H1 (cell line): ENCODE results near the gene WIPI1. TPM values are rescaled to one million over a fixed set of nuclear protein-coding genes. Genes with fewer than 3 reads are reported as not detected.

Source experiments
- CTCF ChIA-PET: fragments of 300-600 bp; sonication (Branson Sonifier 250); formaldehyde crosslinking; loops from one replicate; lab custom pipeline; 2021; ENCODE audit not compliant: partially characterized antibody; lab: Charles Lee
- POLR2A ChIA-PET: fragments of 300-600 bp; sonication (Branson Sonifier 250); formaldehyde crosslinking; loops from one replicate; lab custom pipeline; 2021; ENCODE audit warnings: inconsistent platforms; ENCODE audit not compliant: partially characterized antibody; lab: Charles Lee
- DNase-seq, 2 experiments: peaks; one replicate each; pipeline versions ENCODE4 v3.0.0 to v3.0.0-alpha.2; 2010 to 2022; ENCODE audit warnings: low spot score in 2 of 2, low read depth in 1 of 2, mixed read lengths in 1 of 2
- FAIRE-seq: peaks from 2 replicates; lab custom pipeline; 2011; peaks lifted over from hg19 to GRCh38; lab: Jason Lieb, UNC
- H2AFZ ChIP-seq: 2 replicates; pipeline ENCODE4 v1.8.1; 2012; ENCODE audit warnings: low read length, inconsistent platforms
- H2AK5ac ChIP-seq: 2 replicates; pipeline ENCODE4 v1.6.1; 2013; ENCODE audit warnings: low read depth, low read length
- H2BK120ac ChIP-seq: replicated peaks from 2 replicates; pipeline ENCODE3; 2013; ENCODE audit warnings: low read depth, low read length, inconsistent platforms
- H2BK12ac ChIP-seq: 2 replicates; pipeline ENCODE4 v1.6.1; 2013; ENCODE audit warnings: low read depth, low read length
- H2BK15ac ChIP-seq: 2 replicates; pipeline ENCODE4 v1.6.1; 2013; ENCODE audit warnings: low read length
- H2BK20ac ChIP-seq: 2 replicates; pipeline ENCODE4 v1.6.1; 2013; ENCODE audit warnings: low read length
- H2BK5ac ChIP-seq: 2 replicates; pipeline ENCODE4 v1.6.1; 2013; ENCODE audit warnings: low read depth, low read length
- H3K14ac ChIP-seq: 2 replicates; pipeline ENCODE4 v1.6.1; 2013; ENCODE audit warnings: inconsistent platforms; ENCODE audit not compliant: insufficient read length
- H3K18ac ChIP-seq: 2 replicates; pipeline ENCODE4 v1.6.1; 2013; ENCODE audit warnings: low read length; ENCODE audit errors: extremely low read depth
- H3K23ac ChIP-seq: 2 replicates; pipeline ENCODE4 v1.6.1; 2013; ENCODE audit warnings: inconsistent platforms; ENCODE audit not compliant: insufficient read length
- H3K23me2 ChIP-seq: 2 replicates; pipeline ENCODE4 v1.6.1; 2013; ENCODE audit warnings: low read depth, low read length
- H3K27ac ChIP-seq: 2 replicates; pipeline ENCODE4 v1.6.1; 2011; ENCODE audit warnings: low read depth, low read length, inconsistent platforms
- H3K27me3 ChIP-seq, 4 experiments: replicated peaks in 1 of 4; 1 replicate in 1 of 4; 2 replicates in 3 of 4; pipeline versions ENCODE4 v1.6.1 to v1.8.1; 2011 to 2013; ENCODE audit warnings: low read length in 3 of 4, mild to moderate bottlenecking in 3 of 4, inconsistent platforms in 2 of 4, mixed read lengths in 2 of 4, moderate library complexity in 1 of 4; ENCODE audit not compliant: control insufficient read depth in 3 of 4, insufficient read depth in 3 of 4; ENCODE audit errors: extremely low read depth in 1 of 4
- H3K36me3 ChIP-seq, 4 experiments: 2 replicates each; pipeline versions ENCODE4 v1.6.1 to v1.8.1; 2011 to 2013; ENCODE audit warnings: mild to moderate bottlenecking in 4 of 4, low read length in 3 of 4, moderate library complexity in 2 of 4, control low read depth in 1 of 4, inconsistent platforms in 1 of 4; ENCODE audit not compliant: insufficient read depth in 4 of 4, control insufficient read depth in 2 of 4
- H3K4ac ChIP-seq: replicated peaks from 2 replicates; pipeline ENCODE3; 2013; ENCODE audit warnings: low read length, low read depth, mixed read lengths, inconsistent platforms; ENCODE audit not compliant: insufficient read length
- H3K4me1 ChIP-seq, 4 experiments: replicated peaks in 1 of 4; 1 replicate in 1 of 4; 2 replicates in 3 of 4; pipeline versions ENCODE4 v1.6.1 to v1.8.1; 2011 to 2013; ENCODE audit warnings: low read length in 3 of 4, inconsistent platforms in 2 of 4, mixed read lengths in 1 of 4; ENCODE audit not compliant: insufficient read depth in 4 of 4, control insufficient read depth in 3 of 4
- H3K4me2 ChIP-seq, 2 experiments: 2 replicates each; pipeline versions ENCODE4 v1.6.1 to v1.8.1; 2011 to 2013; ENCODE audit warnings: low read depth in 2 of 2, low read length in 2 of 2, control low read depth in 1 of 2, inconsistent platforms in 1 of 2, mild to moderate bottlenecking in 1 of 2; ENCODE audit not compliant: insufficient read depth in 1 of 2
- H3K4me3 ChIP-seq, 4 experiments: fragments of 200-600, 300-600 bp in 1 of 4; sonication (generic), shearing (Covaris generic), sonication (Bioruptor Twin) in 1 of 4; 2 replicates each; pipeline versions ENCODE4 v1.5.1 to v1.8.1; 2011 to 2016; ENCODE audit warnings: low read length in 4 of 4, low read depth in 3 of 4, control low read depth in 2 of 4, inconsistent platforms in 2 of 4, mild to moderate bottlenecking in 2 of 4, mixed read lengths in 1 of 4, moderate library complexity in 1 of 4; ENCODE audit not compliant: insufficient read depth in 2 of 4; ENCODE audit errors: extremely low read depth in 1 of 4
- H3K56ac ChIP-seq: replicated peaks from 2 replicates; pipeline ENCODE3; 2013; ENCODE audit warnings: low read depth, mild to moderate bottlenecking, mixed read lengths, low read length, inconsistent platforms; ENCODE audit not compliant: insufficient read length
- H3K79me1 ChIP-seq: 2 replicates; pipeline ENCODE4 v1.6.1; 2013; ENCODE audit warnings: low read depth, low read length, control low read depth
- H3K79me2 ChIP-seq, 2 experiments: 2 replicates each; pipeline versions ENCODE4 v1.6.1 to v1.8.1; 2012 to 2013; ENCODE audit warnings: low read length in 2 of 2, mild to moderate bottlenecking in 2 of 2, inconsistent platforms in 1 of 2; ENCODE audit not compliant: insufficient read depth in 2 of 2, control insufficient read depth in 1 of 2
- H3K9ac ChIP-seq, 4 experiments: replicated peaks in 1 of 4; 1 replicate in 1 of 4; 2 replicates in 3 of 4; pipeline versions ENCODE4 v1.6.1 to v1.8.1; 2011 to 2013; ENCODE audit warnings: low read depth in 3 of 4, low read length in 3 of 4, control low read depth in 2 of 4, mild to moderate bottlenecking in 2 of 4, moderate library complexity in 2 of 4, inconsistent platforms in 1 of 4; ENCODE audit errors: extremely low read depth in 1 of 4
- H3K9me3 ChIP-seq, 2 experiments: 2 replicates each; pipeline versions ENCODE4 v1.6.1 to v1.8.1; 2012 to 2013; ENCODE audit warnings: mild to moderate bottlenecking in 2 of 2, moderate library complexity in 2 of 2, control low read depth in 1 of 2, inconsistent platforms in 1 of 2, low read depth in 1 of 2, low read length in 1 of 2, mixed read lengths in 1 of 2; ENCODE audit not compliant: insufficient read depth in 2 of 2
- H4K20me1 ChIP-seq, 2 experiments: replicated peaks in 1 of 2; 2 replicates each; pipeline versions ENCODE3 to v1.8.1; 2011 to 2013; ENCODE audit warnings: inconsistent platforms in 2 of 2, low read length in 2 of 2, mild to moderate bottlenecking in 1 of 2; ENCODE audit not compliant: insufficient read depth in 2 of 2, control insufficient read depth in 1 of 2
- H4K5ac ChIP-seq: 2 replicates; pipeline ENCODE4 v1.6.1; 2013; ENCODE audit warnings: low read length, low read depth, mixed read lengths, inconsistent platforms; ENCODE audit not compliant: insufficient read length
- H4K8ac ChIP-seq: 2 replicates; pipeline ENCODE4 v1.8.0; 2013; ENCODE audit warnings: mild to moderate bottlenecking, moderate library complexity, low read length, inconsistent platforms; ENCODE audit not compliant: insufficient read depth; ENCODE audit errors: extremely low read depth
- H4K91ac ChIP-seq: replicated peaks from 2 replicates; pipeline ENCODE3; 2013; ENCODE audit warnings: low read length, mixed read lengths, inconsistent platforms; ENCODE audit not compliant: insufficient read length
- POU5F1 ChIP-seq: IDR thresholded peaks from 2 replicates; pipeline ENCODE4 v1.6.1; 2011; ENCODE audit warnings: low read depth, mild to moderate bottlenecking, low read length, moderate library complexity
- WGBS, 2 experiments: shearing (Covaris generic) in 1 of 2; methylation state at CpG; one replicate each; pipeline versions ENCODE4 v1.1.6 to v1.1.7; 2013 to 2015; ENCODE audit warnings: low lambda C conversion rate in 2 of 2, mixed read lengths in 2 of 2, inconsistent platforms in 1 of 2, low coverage in 1 of 2, missing lambda C conversion rate in 1 of 2; ENCODE audit not compliant: insufficient replicate concordance in 2 of 2, insufficient coverage in 1 of 2, insufficient read length in 1 of 2; ENCODE audit errors: extremely low coverage in 1 of 2, missing lambda C conversion rate in 1 of 2; 5-methylcytosine and 5-hydroxymethylcytosine counted together
- polyA plus RNA-seq, 7 experiments: library from polyadenylated mRNA; depleted of rRNA in 3 of 7; stranded (reverse) in 5 of 7; unstranded in 2 of 7; fragments of >200 nt in 5 of 7; fragments of 200-250 nt in 2 of 7; gene quantifications; 1 replicate in 5 of 7; 2 replicates in 1 of 7; 4 replicates in 1 of 7; pipeline versions ENCODE4 v1.2.1 to v1.2.3, GENCODE V29; 2011 to 2013; ENCODE audit warnings: missing spikeins in 2 of 7, mixed read lengths in 2 of 7
- total RNA-seq: library from RNA; stranded (reverse); fragmentation: NEBNext Ultra II Directional; extraction: Animal tissue kit (Norgen Biotek cat#: 25700); gene quantifications from 2 replicates; pipeline ENCODE4 v1.2.1, GENCODE V29; 2021

Gene WIPI1
- total and polyA plus RNA-seq, 2 of the 8 experiments (the other 6 are each of a cell fraction or from before 2014, with no cell fraction given), result 16.6 to 17.4 TPM

GRCh38 chr17:68423251-68423650 is 34.0 kb downstream of the WIPI1 start:
- Histone ChIP-seq H3K79me1 (no peaks in the 10 kb centered on the region), H4K91ac (no peak overlapping the region), H4K8ac (no peak overlapping the region), H4K20me1 (no peaks in the 10 kb centered on the region), H3K36me3 (no peaks in the 10 kb centered on the region; a peak in 1 of 8 replicates), H2BK120ac (no peak overlapping the region), H3K18ac (no peak overlapping the region), H4K5ac (no peak overlapping the region), H3K9ac (no peak overlapping the region), H2AFZ (no peak overlapping the region), H3K4me3 (no peak overlapping the region), H3K23ac (no peak overlapping the region), H2BK5ac (no peak overlapping the region), H3K14ac (no peak overlapping the region), H2BK15ac (no peak overlapping the region), H3K4me1 (peaks cover 0 to 6% (median 3%) of the 10 kb centered on the region in 4 experiments; a peak in 5 of 7 replicates), H3K56ac (no peak overlapping the region), H2BK20ac (0 out of 2 replicates have a peak overlapping the region, but pooled peaks have one; percentile 16), H3K27me3 (no peaks in the 10 kb centered on the region)
- no peak for DNase-seq
- no peak for TF ChIP-seq POU5F1
- TF ChIP-seq, all 59 proteins: peak for 0
- no peak overlapping the region for H2AK5ac ChIP-seq
- no peaks in the 10 kb centered on the region for H3K9me3 ChIP-seq
- H3K4me2 ChIP-seq, result no peak overlapping the region
- POLR2A ChIA-PET, result no interaction called here
- no peaks in the 10 kb centered on the region for H3K23me2 ChIP-seq
- FAIRE-seq, result no peak
- H2BK12ac ChIP-seq, result peak overlapping the region; percentile 40; the same call in 1 of the 2 replicates
- WGBS, 2 experiments, result 90% methylated on average over 3 of the region's 3 CpGs; no CpG with 5 or more reads in 1 of the 2 experiments
- H3K79me2 ChIP-seq, result no peaks in the 10 kb centered on the region
- peak overlapping the region; percentile 3 for H3K4ac ChIP-seq
- no peak overlapping the region for H3K27ac ChIP-seq
- CTCF ChIA-PET, result interaction anchor here (0.5 to 2.8 kb wide), 5 partner anchors 10 to 125 kb away, joined by 3 to 12 read pairs (median 4); no protein-coding TSS in a partner anchor
